SK-N-SH (cell line): ENCODE results near the gene RREB1. TPM values are rescaled to one million over a fixed set of nuclear protein-coding genes. Genes with fewer than 3 reads are reported as not detected.

Experiments used
- CTCF ChIA-PET: fragments of 300-600, 350-600 bp; formaldehyde crosslinking; extraction: SDS; loops from one replicate; lab custom pipeline; 2021; lab: Yijun Ruan, JAX
- POLR2A ChIA-PET: fragments of 350-600 bp; sonication (Branson Sonifier 250); formaldehyde crosslinking; extraction: SDS; loops from one replicate; lab custom pipeline; 2020; ENCODE audit warnings: antibody characterized with exemption, inconsistent platforms; lab: Yijun Ruan, JAX
- DNase-seq: peaks from one replicate; pipeline ENCODE4 v3.0.0; 2012
- H2AFZ ChIP-seq: fragments of 200-600 bp; sonication (generic); 2 replicates; pipeline ENCODE4 v1.8.1; 2016; ENCODE audit warnings: antibody characterized with exemption, mild to moderate bottlenecking, low read depth
- H3F3A ChIP-seq: fragments of 200-600 bp; sonication (generic); replicated peaks from 2 replicates; pipeline ENCODE3; 2016; ENCODE audit warnings: antibody characterized with exemption, mild to moderate bottlenecking; ENCODE audit not compliant: insufficient read depth
- H3K27ac ChIP-seq, 2 experiments: fragments of 200-500 bp in 1 of 2; fragments of 200-600 bp in 1 of 2; sonication (Bioruptor generic) in 1 of 2; sonication (generic), shearing (Covaris generic) in 1 of 2; 2 replicates each; pipeline versions ENCODE4 v1.5.1 to v1.6.1; 2014 to 2016; ENCODE audit warnings: low read depth in 2 of 2, inconsistent platforms in 1 of 2, low read length in 1 of 2, mild to moderate bottlenecking in 1 of 2, mixed read lengths in 1 of 2
- H3K27me3 ChIP-seq: fragments of 200-600 bp; sonication (generic), shearing (Covaris generic); 2 replicates; pipeline ENCODE4 v1.6.1; 2016; ENCODE audit warnings: mixed run types; ENCODE audit not compliant: insufficient read depth
- H3K36me3 ChIP-seq, 2 experiments: fragments of 200-500 bp in 1 of 2; fragments of 200-600 bp in 1 of 2; sonication (Bioruptor generic) in 1 of 2; sonication (generic) in 1 of 2; replicated peaks in 1 of 2; 2 replicates each; pipeline versions ENCODE3 to v1.5.1; 2014 to 2016; ENCODE audit warnings: low read length in 1 of 2, mild to moderate bottlenecking in 1 of 2; ENCODE audit not compliant: insufficient read depth in 2 of 2, control insufficient read depth in 1 of 2
- H3K4me1 ChIP-seq, 2 experiments: fragments of 200-500 bp in 1 of 2; fragments of 200-600 bp in 1 of 2; sonication (Bioruptor generic) in 1 of 2; sonication (generic), shearing (Covaris generic) in 1 of 2; 2 replicates each; pipeline versions ENCODE4 v1.5.1 to v1.6.1; 2014 to 2016; ENCODE audit warnings: low read depth in 1 of 2, low read length in 1 of 2, mixed run types in 1 of 2; ENCODE audit not compliant: insufficient read depth in 2 of 2, control insufficient read depth in 1 of 2
- H3K4me2 ChIP-seq: fragments of 200-600 bp; sonication (generic), shearing (Covaris generic); 2 replicates; pipeline ENCODE4 v1.6.1; 2017; ENCODE audit warnings: mixed run types
- H3K4me3 ChIP-seq, 2 experiments: fragments of 200-500 bp in 1 of 2; fragments of 200-600 bp in 1 of 2; sonication (Bioruptor generic) in 1 of 2; sonication (generic), shearing (Covaris generic) in 1 of 2; 2 replicates each; pipeline versions ENCODE4 v1.5.1 to v1.8.1; 2014 to 2016; ENCODE audit warnings: low read depth in 2 of 2, inconsistent platforms in 1 of 2, low read length in 1 of 2, mild to moderate bottlenecking in 1 of 2, mixed read lengths in 1 of 2, moderate library complexity in 1 of 2
- H3K79me2 ChIP-seq: fragments of 200-600 bp; sonication (generic); 2 replicates; pipeline ENCODE4 v1.8.1; 2017; ENCODE audit warnings: mild to moderate bottlenecking; ENCODE audit not compliant: insufficient read depth
- H3K9ac ChIP-seq: fragments of 200-600 bp; sonication (generic); 2 replicates; pipeline ENCODE4 v1.6.1; 2017; ENCODE audit warnings: mixed run types
- H3K9me2 ChIP-seq: fragments of 200-600 bp; sonication (generic); 2 replicates; pipeline ENCODE4 v1.6.1; 2017; ENCODE audit warnings: mixed run types
- H3K9me3 ChIP-seq: fragments of 200-600 bp; sonication (generic); 2 replicates; pipeline ENCODE4 v1.6.1; 2017; ENCODE audit warnings: mixed run types, mild to moderate bottlenecking, moderate library complexity
- H4K20me1 ChIP-seq: fragments of 200-600 bp; sonication (generic); 2 replicates; pipeline ENCODE4 v1.6.1; 2017; ENCODE audit warnings: mild to moderate bottlenecking, mixed run types; ENCODE audit not compliant: insufficient read depth
- CHD2 ChIP-seq: fragments of 150-350 bp; IDR thresholded peaks from 2 replicates; pipeline ENCODE4 v1.6.1; 2018; ENCODE audit warnings: low read length; ENCODE audit not compliant: partially characterized antibody
- ELF1 ChIP-seq: IDR thresholded peaks from 2 replicates; pipeline ENCODE4 v1.4.0; 2012
- EP300 ChIP-seq, 2 experiments: IDR thresholded peaks; 2 replicates each; pipeline versions ENCODE4 v1.4.0 to v1.6.1; 2012; ENCODE audit warnings: borderline replicate concordance in 1 of 2, low read depth in 1 of 2, low read length in 1 of 2
- EZH2phosphoT487 ChIP-seq: fragments of 200-600 bp; sonication (generic); IDR thresholded peaks from 2 replicates; pipeline ENCODE4 v1.6.1; 2017; ENCODE audit warnings: low read depth, mixed run types, mild to moderate bottlenecking, antibody characterized with exemption, moderate library complexity, borderline replicate concordance
- FOXM1 ChIP-seq: IDR thresholded peaks from 2 replicates; pipeline ENCODE4 v1.4.0; 2012; ENCODE audit warnings: low read depth, mild to moderate bottlenecking
- JUND ChIP-seq: IDR thresholded peaks from 2 replicates; pipeline ENCODE4 v1.4.0; 2012
- MEF2A ChIP-seq: IDR thresholded peaks from 2 replicates; pipeline ENCODE4 v1.4.0; 2012; ENCODE audit warnings: low read depth, borderline replicate concordance
- MXI1 ChIP-seq: IDR thresholded peaks from 2 replicates; pipeline ENCODE4 v1.6.1; 2012; ENCODE audit warnings: mild to moderate bottlenecking, low read depth, low read length, improper control_type of control experiment
- NRF1 ChIP-seq: IDR thresholded peaks from 2 replicates; pipeline ENCODE4 v1.6.1; 2012; ENCODE audit warnings: low read depth, mild to moderate bottlenecking, low read length
- POLR2AphosphoS5 ChIP-seq: IDR thresholded peaks from 2 replicates; pipeline ENCODE4 v1.6.1; 2012; ENCODE audit warnings: low read depth, low read length
- RFX5 ChIP-seq: IDR thresholded peaks from 2 replicates; pipeline ENCODE4 v1.6.1; 2012; ENCODE audit warnings: mild to moderate bottlenecking, improper control_type of control experiment, low read length
- RXRA ChIP-seq: IDR thresholded peaks from 2 replicates; pipeline ENCODE4 v1.4.0; 2012; ENCODE audit warnings: low read depth, mild to moderate bottlenecking, borderline replicate concordance
- SMC3 ChIP-seq: IDR thresholded peaks from 2 replicates; pipeline ENCODE4 v1.6.1; 2012; ENCODE audit warnings: low read depth, low read length, improper control_type of control experiment
- TCF12 ChIP-seq: IDR thresholded peaks from 2 replicates; pipeline ENCODE4 v1.4.0; 2012
- TEAD4 ChIP-seq: IDR thresholded peaks from 2 replicates; pipeline ENCODE4 v1.4.0; 2012; ENCODE audit warnings: mild to moderate bottlenecking, borderline replicate concordance; ENCODE audit not compliant: insufficient read depth
- YY1 ChIP-seq: IDR thresholded peaks from 2 replicates; pipeline ENCODE4 v1.4.0; 2012; ENCODE audit warnings: low read depth, mild to moderate bottlenecking
- WGBS: methylation state at CpG from one replicate; pipeline ENCODE4 v1.1.6; 2017; ENCODE audit warnings: low lambda C conversion rate; 5-methylcytosine and 5-hydroxymethylcytosine counted together
- polyA plus RNA-seq, 3 experiments: library from polyadenylated mRNA; depleted of rRNA; stranded (reverse); fragments of >200 nt; gene quantifications; 2 replicates each; pipeline ENCODE4 v1.2.3, GENCODE V29; 2012
- TF ChIP-seq, protein P1 (sequence below): IDR thresholded peaks from 2 replicates; pipeline ENCODE4 v1.4.0; 2012; ENCODE audit warnings: low read depth, borderline replicate concordance
- TF ChIP-seq, protein P2 (sequence below): fragments of 200-600 bp; sonication (generic); IDR thresholded peaks from 2 replicates; pipeline ENCODE4 v1.6.1; 2017; ENCODE audit warnings: antibody characterized with exemption, mild to moderate bottlenecking, moderate library complexity
- TF ChIP-seq, protein P3 (sequence below): fragments of 150-350 bp; IDR thresholded peaks from 2 replicates; pipeline ENCODE4 v1.6.1; 2016; ENCODE audit warnings: mild to moderate bottlenecking, low read depth, low read length
- TF ChIP-seq, protein P4 (sequence below): fragments of 150-350 bp; IDR thresholded peaks from 2 replicates; pipeline ENCODE4 v1.6.1; 2017; ENCODE audit warnings: antibody characterized with exemption, low read length, low read depth, borderline replicate concordance
- TF ChIP-seq, protein P5 (sequence below): IDR thresholded peaks from 2 replicates; pipeline ENCODE4 v1.4.0; 2012; ENCODE audit warnings: low read depth
- TF ChIP-seq, protein P6 (sequence below): IDR thresholded peaks from 2 replicates; pipeline ENCODE4 v1.6.1; 2012; ENCODE audit warnings: mild to moderate bottlenecking, low read depth, low read length, moderate library complexity

Gene RREB1
- polyA plus RNA-seq, 1 of the 3 experiments (the other 2 are of a cell fraction) = 2.0 TPM

DNA sequence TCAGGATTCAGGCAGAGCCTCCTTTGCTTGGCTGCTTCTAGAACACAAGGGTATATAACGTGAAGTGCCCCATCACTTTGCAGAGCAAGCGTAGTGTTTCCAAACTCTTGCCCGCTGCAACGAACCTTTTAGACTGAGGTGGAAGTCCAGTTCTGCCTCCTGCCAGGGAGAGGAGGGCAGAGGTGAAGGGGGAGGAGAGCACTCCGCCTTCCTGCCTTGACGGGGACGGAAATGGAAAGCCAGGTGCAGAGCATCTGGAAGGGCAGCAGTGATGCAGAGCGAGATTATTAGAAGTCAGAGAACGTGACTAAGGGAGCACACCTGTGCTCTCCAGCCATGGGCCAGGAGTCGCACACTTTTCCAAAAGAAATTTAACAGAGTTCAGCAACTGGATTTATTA is 63.4 kb downstream of the RREB1 start:
- Histone ChIP-seq H3K4me2 (no peak overlapping the region), H3K9ac (no peak overlapping the region), H2AFZ (no peak overlapping the region), H3K27me3 (no peaks in the 10 kb centered on the region), H3K27ac (no peak overlapping the region), H3K4me1 (peaks cover 6 to 18% of the 10 kb centered on the region in 2 experiments; a peak in 3 of 4 replicates), H3F3A (peaks cover 7% of the 10 kb centered on the region), H3K9me2 (no peaks in the 10 kb centered on the region), H3K79me2 (peaks cover 76% of the 10 kb centered on the region), H4K20me1 (peaks cover 38% of the 10 kb centered on the region), H3K4me3 (no peak overlapping the region), H3K36me3 (no peaks in the 10 kb centered on the region), H3K9me3 (no peaks in the 10 kb centered on the region)
- CTCF ChIA-PET = no interaction called here
- DNase-seq = no peak
- no peak for TF ChIP-seq SMC3
- no peak for TF ChIP-seq CHD2
- TF ChIP-seq RXRA = no peak
- TF ChIP-seq, protein P1, sequence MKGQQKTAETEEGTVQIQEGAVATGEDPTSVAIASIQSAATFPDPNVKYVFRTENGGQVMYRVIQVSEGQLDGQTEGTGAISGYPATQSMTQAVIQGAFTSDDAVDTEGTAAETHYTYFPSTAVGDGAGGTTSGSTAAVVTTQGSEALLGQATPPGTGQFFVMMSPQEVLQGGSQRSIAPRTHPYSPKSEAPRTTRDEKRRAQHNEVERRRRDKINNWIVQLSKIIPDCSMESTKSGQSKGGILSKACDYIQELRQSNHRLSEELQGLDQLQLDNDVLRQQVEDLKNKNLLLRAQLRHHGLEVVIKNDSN = no peak
- TF ChIP-seq TCF12 = no peak
- no peak for TF ChIP-seq MXI1
- no peak for TF ChIP-seq ELF1
- TF ChIP-seq JUND = no peak
- TF ChIP-seq, protein P2, sequence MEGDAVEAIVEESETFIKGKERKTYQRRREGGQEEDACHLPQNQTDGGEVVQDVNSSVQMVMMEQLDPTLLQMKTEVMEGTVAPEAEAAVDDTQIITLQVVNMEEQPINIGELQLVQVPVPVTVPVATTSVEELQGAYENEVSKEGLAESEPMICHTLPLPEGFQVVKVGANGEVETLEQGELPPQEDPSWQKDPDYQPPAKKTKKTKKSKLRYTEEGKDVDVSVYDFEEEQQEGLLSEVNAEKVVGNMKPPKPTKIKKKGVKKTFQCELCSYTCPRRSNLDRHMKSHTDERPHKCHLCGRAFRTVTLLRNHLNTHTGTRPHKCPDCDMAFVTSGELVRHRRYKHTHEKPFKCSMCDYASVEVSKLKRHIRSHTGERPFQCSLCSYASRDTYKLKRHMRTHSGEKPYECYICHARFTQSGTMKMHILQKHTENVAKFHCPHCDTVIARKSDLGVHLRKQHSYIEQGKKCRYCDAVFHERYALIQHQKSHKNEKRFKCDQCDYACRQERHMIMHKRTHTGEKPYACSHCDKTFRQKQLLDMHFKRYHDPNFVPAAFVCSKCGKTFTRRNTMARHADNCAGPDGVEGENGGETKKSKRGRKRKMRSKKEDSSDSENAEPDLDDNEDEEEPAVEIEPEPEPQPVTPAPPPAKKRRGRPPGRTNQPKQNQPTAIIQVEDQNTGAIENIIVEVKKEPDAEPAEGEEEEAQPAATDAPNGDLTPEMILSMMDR = no peak
- TF ChIP-seq, protein P3, sequence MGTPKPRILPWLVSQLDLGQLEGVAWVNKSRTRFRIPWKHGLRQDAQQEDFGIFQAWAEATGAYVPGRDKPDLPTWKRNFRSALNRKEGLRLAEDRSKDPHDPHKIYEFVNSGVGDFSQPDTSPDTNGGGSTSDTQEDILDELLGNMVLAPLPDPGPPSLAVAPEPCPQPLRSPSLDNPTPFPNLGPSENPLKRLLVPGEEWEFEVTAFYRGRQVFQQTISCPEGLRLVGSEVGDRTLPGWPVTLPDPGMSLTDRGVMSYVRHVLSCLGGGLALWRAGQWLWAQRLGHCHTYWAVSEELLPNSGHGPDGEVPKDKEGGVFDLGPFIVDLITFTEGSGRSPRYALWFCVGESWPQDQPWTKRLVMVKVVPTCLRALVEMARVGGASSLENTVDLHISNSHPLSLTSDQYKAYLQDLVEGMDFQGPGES = no peak
- 89% methylated on average over 10 of the region's 10 CpGs for WGBS
- POLR2A ChIA-PET = no interaction called here

DNA sequence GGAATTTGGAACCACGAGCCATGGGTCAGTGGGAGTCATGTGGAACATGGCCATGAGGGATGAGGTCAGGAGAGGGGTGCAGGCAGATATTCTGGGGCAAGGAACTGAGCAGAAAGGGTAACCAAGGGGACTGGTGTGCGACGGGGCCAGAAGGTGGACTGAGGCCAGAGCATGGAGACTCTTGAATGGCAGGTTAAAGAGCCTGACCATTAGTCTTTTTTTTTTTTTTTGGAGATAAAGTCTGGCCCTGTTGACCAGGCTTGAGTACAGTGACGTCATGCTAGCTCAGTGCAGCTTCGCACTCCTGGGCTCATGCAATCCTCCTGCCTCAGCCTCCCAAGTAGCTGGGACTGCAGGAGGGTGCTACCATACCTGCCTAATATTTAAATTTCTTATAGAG is 64.0 kb downstream of the RREB1 start:
- Histone ChIP-seq H3K79me2 (peaks cover 76% of the 10 kb centered on the region), H2AFZ (no peak overlapping the region), H3K36me3 (no peaks in the 10 kb centered on the region), H3F3A (peaks cover 7% of the 10 kb centered on the region), H3K9me2 (no peaks in the 10 kb centered on the region), H3K4me1 (peaks cover 12% of the 10 kb centered on the region in 2 experiments; a peak in 2 of 4 replicates), H3K27ac (no peak overlapping the region), H3K4me3 (no peak overlapping the region), H3K9me3 (no peaks in the 10 kb centered on the region), H3K27me3 (no peaks in the 10 kb centered on the region), H3K9ac (no peak overlapping the region), H4K20me1 (peaks cover 39% of the 10 kb centered on the region), H3K4me2 (no peak overlapping the region)
- WGBS = 81% methylated on average over 5 of the region's 5 CpGs
- POLR2A ChIA-PET = no interaction called here
- CTCF ChIA-PET = no interaction called here
- DNase-seq = no peak
- TF ChIP-seq, protein P4, sequence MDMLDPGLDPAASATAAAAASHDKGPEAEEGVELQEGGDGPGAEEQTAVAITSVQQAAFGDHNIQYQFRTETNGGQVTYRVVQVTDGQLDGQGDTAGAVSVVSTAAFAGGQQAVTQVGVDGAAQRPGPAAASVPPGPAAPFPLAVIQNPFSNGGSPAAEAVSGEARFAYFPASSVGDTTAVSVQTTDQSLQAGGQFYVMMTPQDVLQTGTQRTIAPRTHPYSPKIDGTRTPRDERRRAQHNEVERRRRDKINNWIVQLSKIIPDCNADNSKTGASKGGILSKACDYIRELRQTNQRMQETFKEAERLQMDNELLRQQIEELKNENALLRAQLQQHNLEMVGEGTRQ = no peak
- TF ChIP-seq MEF2A = no peak
- TF ChIP-seq NRF1 = no peak
- TF ChIP-seq EP300 (IDR thresholded peaks at IDR 0.05; ENCODE audit: borderline replicate concordance in 1 of 2, low read depth in 1 of 2, low read length in 1 of 2) = no peak
- no peak for TF ChIP-seq TCF12
- TF ChIP-seq YY1 = no peak
- TF ChIP-seq, protein P5, sequence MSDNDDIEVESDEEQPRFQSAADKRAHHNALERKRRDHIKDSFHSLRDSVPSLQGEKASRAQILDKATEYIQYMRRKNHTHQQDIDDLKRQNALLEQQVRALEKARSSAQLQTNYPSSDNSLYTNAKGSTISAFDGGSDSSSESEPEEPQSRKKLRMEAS = no peak
- TF ChIP-seq RFX5 = no peak
- no peak for TF ChIP-seq POLR2AphosphoS5
- TF ChIP-seq, protein P6, sequence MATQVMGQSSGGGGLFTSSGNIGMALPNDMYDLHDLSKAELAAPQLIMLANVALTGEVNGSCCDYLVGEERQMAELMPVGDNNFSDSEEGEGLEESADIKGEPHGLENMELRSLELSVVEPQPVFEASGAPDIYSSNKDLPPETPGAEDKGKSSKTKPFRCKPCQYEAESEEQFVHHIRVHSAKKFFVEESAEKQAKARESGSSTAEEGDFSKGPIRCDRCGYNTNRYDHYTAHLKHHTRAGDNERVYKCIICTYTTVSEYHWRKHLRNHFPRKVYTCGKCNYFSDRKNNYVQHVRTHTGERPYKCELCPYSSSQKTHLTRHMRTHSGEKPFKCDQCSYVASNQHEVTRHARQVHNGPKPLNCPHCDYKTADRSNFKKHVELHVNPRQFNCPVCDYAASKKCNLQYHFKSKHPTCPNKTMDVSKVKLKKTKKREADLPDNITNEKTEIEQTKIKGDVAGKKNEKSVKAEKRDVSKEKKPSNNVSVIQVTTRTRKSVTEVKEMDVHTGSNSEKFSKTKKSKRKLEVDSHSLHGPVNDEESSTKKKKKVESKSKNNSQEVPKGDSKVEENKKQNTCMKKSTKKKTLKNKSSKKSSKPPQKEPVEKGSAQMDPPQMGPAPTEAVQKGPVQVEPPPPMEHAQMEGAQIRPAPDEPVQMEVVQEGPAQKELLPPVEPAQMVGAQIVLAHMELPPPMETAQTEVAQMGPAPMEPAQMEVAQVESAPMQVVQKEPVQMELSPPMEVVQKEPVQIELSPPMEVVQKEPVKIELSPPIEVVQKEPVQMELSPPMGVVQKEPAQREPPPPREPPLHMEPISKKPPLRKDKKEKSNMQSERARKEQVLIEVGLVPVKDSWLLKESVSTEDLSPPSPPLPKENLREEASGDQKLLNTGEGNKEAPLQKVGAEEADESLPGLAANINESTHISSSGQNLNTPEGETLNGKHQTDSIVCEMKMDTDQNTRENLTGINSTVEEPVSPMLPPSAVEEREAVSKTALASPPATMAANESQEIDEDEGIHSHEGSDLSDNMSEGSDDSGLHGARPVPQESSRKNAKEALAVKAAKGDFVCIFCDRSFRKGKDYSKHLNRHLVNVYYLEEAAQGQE = no peak
- TF ChIP-seq FOXM1 = no peak
- TF ChIP-seq EZH2phosphoT487 = no peak
- no peak for TF ChIP-seq TEAD4
- no peak for TF ChIP-seq JUND
